BLaER1 treated with 17β-estradiol and CSF1 and Interleukin-3, amounts not matched to agents 10 nM and 100 nM (cell line): ENCODE data around the gene ADGRF3.
"Not testable (repeated sequence)": the region's sequence is repeated elsewhere in the genome, so short reads cannot be mapped to it uniquely, and the experiment has no call there.

ENCODE experiments used
- H3K27ac ChIP-seq, 11 experiments: shearing (Covaris generic); formaldehyde crosslinking; 2 replicates each; pipeline ENCODE4 v1.8.1; 2022
- H3K27me3 ChIP-seq, 11 experiments: shearing (Covaris generic); formaldehyde crosslinking; 2 replicates each; pipeline ENCODE4 v1.8.1; 2022
- H3K36me3 ChIP-seq, 11 experiments: shearing (Covaris generic); formaldehyde crosslinking; 2 replicates each; pipeline ENCODE4 v1.8.1; 2022
- H3K4me1 ChIP-seq, 10 experiments: shearing (Covaris generic); formaldehyde crosslinking; 2 replicates each; pipeline ENCODE4 v1.8.1; 2022
- H3K4me2 ChIP-seq, 11 experiments: shearing (Covaris generic); formaldehyde crosslinking; 2 replicates each; pipeline ENCODE4 v1.8.1; 2022
- H3K4me3 ChIP-seq, 10 experiments: shearing (Covaris generic); formaldehyde crosslinking; 2 replicates each; pipeline ENCODE4 v1.8.1; 2022
- H3K9ac ChIP-seq, 11 experiments: shearing (Covaris generic); formaldehyde crosslinking; 2 replicates each; pipeline ENCODE4 v1.8.1; 2022
- H3K9me3 ChIP-seq, 11 experiments: shearing (Covaris generic); formaldehyde crosslinking; replicated peaks in 1 of 11; 2 replicates each; pipeline ENCODE4 v1.8.1; 2022
- H4K20me1 ChIP-seq, 11 experiments: shearing (Covaris generic); formaldehyde crosslinking; 2 replicates each; pipeline ENCODE4 v1.8.1; 2022
- Cebpa-rat ChIP-seq, 11 experiments: shearing (Covaris generic); IDR thresholded peaks; 2 replicates each; pipeline ENCODE4 v1.8.1; 2022

ADGRF3 gene

GRCh38 chr2:26269571-26270158 is 76.9 kb downstream of the ADGRF3 start:
- Histone ChIP-seq H3K4me3 (no peak overlapping the region), H3K36me3 (peaks cover 43 to 98% (median 60%) of the 10 kb centered on the region in 11 experiments), H4K20me1 (peaks cover 0 to 13% (median 0%) of the 10 kb centered on the region in 11 experiments; a peak in 3 of 22 replicates), H3K9ac (no peak overlapping the region), H3K9me3 (no peaks in the 10 kb centered on the region), H3K27ac (no peak overlapping the region), H3K4me1 (peaks cover 0 to 15% (median 0%) of the 10 kb centered on the region in 10 experiments; a peak in 3 of 20 replicates), H3K27me3 (no peaks in the 10 kb centered on the region), H3K4me2 (no peak overlapping the region)
- TF ChIP-seq Cebpa-rat (IDR thresholded peaks at IDR 0.05) = no peak

DNA sequence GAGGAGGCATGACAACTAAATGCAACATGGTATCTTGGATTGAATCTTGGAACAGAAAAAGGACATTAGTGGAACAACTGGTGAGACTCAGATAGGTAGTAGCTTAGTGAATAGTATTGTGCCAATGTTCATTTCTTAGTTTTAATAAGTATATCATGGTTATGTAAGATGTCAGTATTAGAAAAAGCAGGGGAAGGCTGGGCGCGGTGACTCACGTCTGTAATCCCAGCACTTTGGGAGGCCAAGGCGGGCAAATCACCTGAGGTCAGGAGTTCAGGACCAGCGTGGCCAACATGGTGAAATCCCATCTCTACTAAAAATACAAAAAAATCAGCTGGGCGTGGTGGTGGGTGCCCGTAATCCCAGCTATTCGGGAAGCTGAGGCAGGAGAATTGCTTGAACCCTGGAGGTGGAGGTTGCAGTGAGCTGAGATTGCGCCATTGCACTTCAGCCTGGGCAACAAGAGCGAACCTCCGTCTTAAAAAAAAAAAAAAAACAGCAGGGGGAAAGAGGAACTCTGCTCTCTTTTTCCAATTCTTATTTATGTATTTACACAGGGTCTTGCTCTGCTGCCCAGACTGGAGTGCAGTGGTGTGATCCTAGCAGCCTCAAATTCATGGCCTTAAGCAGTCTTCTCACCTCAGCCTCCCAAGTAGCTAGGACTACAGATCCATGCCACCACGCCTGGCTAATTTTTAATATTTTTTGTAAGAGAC is 77.8 kb downstream of the ADGRF3 start:
- not testable (repeated sequence) for H3K9ac ChIP-seq, H3K4me2 ChIP-seq, H4K20me1 ChIP-seq, H3K4me3 ChIP-seq, H3K27ac ChIP-seq, H3K9me3 ChIP-seq, H3K27me3 ChIP-seq
- Histone ChIP-seq H3K4me1 (peaks cover 0 to 14% (median 0%) of the 10 kb centered on the region in 10 experiments; a peak in 3 of 20 replicates), H3K36me3 (peaks cover 45 to 98% (median 62%) of the 10 kb centered on the region in 11 experiments)

GRCh38 chr2:26268213-26268612 is 78.4 kb downstream of the ADGRF3 start:
- Histone ChIP-seq H3K36me3 (peaks cover 47 to 99% (median 63%) of the 10 kb centered on the region in 11 experiments), H3K9me3 (no peaks in the 10 kb centered on the region), H3K4me3 (no peak overlapping the region), H3K27ac (no peak overlapping the region), H4K20me1 (peaks cover 0 to 7% (median 0%) of the 10 kb centered on the region in 11 experiments; a peak in 3 of 22 replicates), H3K9ac (no peak overlapping the region), H3K4me1 (peaks cover 0 to 8% (median 0%) of the 10 kb centered on the region in 10 experiments; a peak in 2 of 20 replicates), H3K4me2 (no peak overlapping the region), H3K27me3 (no peaks in the 10 kb centered on the region)
- TF ChIP-seq Cebpa-rat (IDR thresholded peaks at IDR 0.05) = peak in 1 of 11 experiments; percentile 51; a peak in 1 of 22 replicates

DNA sequence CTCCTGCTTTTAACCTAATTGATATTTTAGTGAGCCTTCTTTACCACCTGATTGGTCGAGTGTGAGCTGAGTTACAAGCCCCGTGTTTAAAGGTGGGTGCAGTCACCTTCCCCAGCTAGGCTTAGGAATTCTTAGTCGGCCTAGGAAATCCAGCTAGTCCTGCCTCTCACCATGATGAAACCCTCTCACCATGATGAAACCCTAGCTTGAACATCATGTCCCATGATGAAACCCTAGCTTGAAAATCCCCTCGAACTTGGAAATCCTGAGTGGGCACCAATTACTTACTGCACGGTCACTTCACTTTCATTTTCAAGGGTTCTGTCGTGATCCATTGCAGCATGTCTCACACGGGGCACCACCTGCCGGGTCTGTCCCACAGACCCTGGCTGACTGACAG is 87.8 kb downstream of the ADGRF3 start:
- not testable (repeated sequence) for H3K9me3 ChIP-seq, H3K27ac ChIP-seq, H3K27me3 ChIP-seq, H3K9ac ChIP-seq, H3K4me2 ChIP-seq, H3K4me3 ChIP-seq
- Histone ChIP-seq H3K36me3 (peaks cover 63 to 99% (median 82%) of the 10 kb centered on the region in 11 experiments), H4K20me1 (peaks cover 0 to 62% (median 10%) of the 10 kb centered on the region in 11 experiments; a peak in 7 of 22 replicates), H3K4me1 (peaks cover 0 to 13% (median 0%) of the 10 kb centered on the region in 10 experiments; a peak in 4 of 20 replicates)
